ENCODE measurements around the gene PPTC7. TPM values are rescaled to one million over a fixed set of nuclear protein-coding genes. Genes with fewer than 3 reads are reported as not detected.
A peak's percentile ranks its signal among the peaks of the same experiment; 100 is the strongest.
"Not testable (repeated sequence)": the region's sequence is repeated elsewhere in the genome, so short reads cannot be mapped to it uniquely, and the experiment has no call there.

The PPTC7 gene
- total and polyA plus RNA-seq, 2 of the 13 experiments (the other 11 are each of a cell fraction or from before 2014, with no cell fraction given) = 4.8 to 12.3 TPM

- TF ChIP-seq, protein P1, sequence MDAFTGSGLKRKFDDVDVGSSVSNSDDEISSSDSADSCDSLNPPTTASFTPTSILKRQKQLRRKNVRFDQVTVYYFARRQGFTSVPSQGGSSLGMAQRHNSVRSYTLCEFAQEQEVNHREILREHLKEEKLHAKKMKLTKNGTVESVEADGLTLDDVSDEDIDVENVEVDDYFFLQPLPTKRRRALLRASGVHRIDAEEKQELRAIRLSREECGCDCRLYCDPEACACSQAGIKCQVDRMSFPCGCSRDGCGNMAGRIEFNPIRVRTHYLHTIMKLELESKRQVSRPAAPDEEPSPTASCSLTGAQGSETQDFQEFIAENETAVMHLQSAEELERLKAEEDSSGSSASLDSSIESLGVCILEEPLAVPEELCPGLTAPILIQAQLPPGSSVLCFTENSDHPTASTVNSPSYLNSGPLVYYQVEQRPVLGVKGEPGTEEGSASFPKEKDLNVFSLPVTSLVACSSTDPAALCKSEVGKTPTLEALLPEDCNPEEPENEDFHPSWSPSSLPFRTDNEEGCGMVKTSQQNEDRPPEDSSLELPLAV (CRISPR knock-in tag; conservative IDR thresholded peaks at IDR 0.05; ENCODE audit: low read depth) = no peak
These were observed 7.8 kb downstream of the PPTC7 start (continued) for GRCh38 chr12:110575326-110575725.

DNA sequence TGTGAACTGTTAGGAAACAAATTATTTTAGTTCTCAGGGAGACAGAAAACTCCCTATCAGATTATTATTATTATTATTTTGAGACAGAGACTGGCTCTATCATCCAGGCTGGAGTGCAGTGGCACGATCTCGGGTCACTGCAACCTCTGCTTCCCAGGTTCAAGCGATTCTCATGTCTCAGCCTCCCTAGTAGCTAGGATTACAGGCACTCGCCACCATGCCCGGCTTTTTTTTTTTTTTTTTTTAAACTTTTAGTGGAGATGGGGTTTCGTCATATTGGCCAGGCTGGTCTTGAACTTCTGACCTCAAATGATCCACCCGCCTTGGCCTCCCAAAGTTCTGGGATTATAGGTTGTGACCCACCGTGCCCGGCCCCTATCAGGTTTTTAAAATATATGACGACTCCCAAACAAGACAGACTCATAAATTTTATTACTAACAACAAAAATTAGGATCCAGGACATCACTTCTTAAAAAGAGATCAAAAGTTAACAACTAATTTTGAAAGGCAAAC lies 8.3 kb downstream of the PPTC7 start:
- H3K27me3 ChIP-seq (ENCODE audit: control insufficient read depth in 1 of 2, insufficient read depth in 2 of 2, low read length in 2 of 2); BruUV-seq (replicated peaks); H3K36me3 ChIP-seq (replicated peaks in 1 of 2; ENCODE audit: control insufficient read depth in 1 of 2, insufficient read depth in 2 of 2, low read length in 2 of 2); FAIRE-seq; ATAC-seq; DNase-seq (ENCODE audit: low spot score); H2AFZ ChIP-seq (ENCODE audit: low read length); CTCF ChIA-PET (ENCODE audit: low intra/inter-chr PET ratio, low total read pairs): not testable (repeated sequence)
- in situ Hi-C loops (cut with HindIII; ENCODE audit: extremely low pct_ligation_motif_present, low pct_unique_long_range_greater_than_20kb) (loop anchor here (25.0 kb wide), 1 partner anchor 462 kb away; the partner anchor contains the start of gene IFT81), intact Hi-C loops (cut with micrococcal nuclease; ENCODE audit: unreplicated experiment) (loop anchor here (1.0 kb wide), 1 partner anchor 17 kb away; no protein-coding TSS in a partner anchor)
- Histone ChIP-seq H3K9ac (ENCODE audit: insufficient read depth, low read depth, low read length) (peak overlapping the region; percentile 2; the same call in 1 of the 2 replicates), H3K27ac (ENCODE audit: extremely low read length, insufficient read depth, low read length) (peak overlapping the region; percentile 73), H3K9me3 (ENCODE audit: low read length) (peaks cover 13% of the 10 kb centered on the region), H3K4me1 (ENCODE audit: insufficient read depth, low read length) (peaks cover 60% of the 10 kb centered on the region), H3K4me2 (ENCODE audit: low read depth, low read length) (peak overlapping the region; percentile 62), H4K20me1 (ENCODE audit: insufficient read depth, low read length) (peaks cover 11% of the 10 kb centered on the region), H3K4me3 (replicated peaks in 1 of 3; ENCODE audit: insufficient read depth in 1 of 3, low read depth in 2 of 3, low read length in 3 of 3) (peak overlapping the region in 1 of 3 experiments; percentile 40; a peak in 2 of 6 replicates), H3K79me2 (ENCODE audit: insufficient read depth, low read length) (peaks cover 75% of the 10 kb centered on the region)
- TF ChIP-seq ZNF460 (CRISPR knock-in tag; IDR thresholded peaks at IDR 0.05; ENCODE audit: borderline replicate concordance) = peak; percentile 71
- 19% methylated on average over 10 of the region's 10 CpGs for WGBS (ENCODE audit: low lambda C conversion rate)
- POLR2A ChIA-PET = interaction anchor here (0.6 to 2.5 kb wide), 8 partner anchors 8 to 144 kb away, joined by 3 to 23 read pairs (median 9); partner anchors contain the start of genes ARPC3, FAM216A and GPN3

DNA sequence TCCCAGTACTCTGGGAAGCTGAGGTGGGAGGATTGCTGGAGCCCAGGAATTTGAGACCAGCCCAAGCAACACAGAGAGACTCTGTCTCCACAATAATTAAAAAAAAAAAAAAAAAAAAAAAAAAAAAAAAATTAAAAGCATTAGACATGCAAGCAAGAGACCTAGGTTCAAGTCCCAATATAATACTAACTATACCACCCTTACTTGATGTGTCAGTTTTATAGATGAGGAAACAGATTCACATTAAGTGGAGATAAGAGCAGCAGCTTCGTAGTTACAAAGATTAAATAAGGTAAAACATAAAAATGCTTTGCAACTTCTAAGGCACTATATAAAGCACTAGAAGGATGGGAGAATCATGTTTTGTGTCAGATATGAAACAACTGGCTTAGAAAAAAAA lies 9.1 kb downstream of the PPTC7 start:
- ATAC-seq = no peak
- Histone ChIP-seq H3K36me3 (replicated peaks in 1 of 2; ENCODE audit: control insufficient read depth in 1 of 2, insufficient read depth in 2 of 2, low read length in 2 of 2) (no peaks in the 10 kb centered on the region), H2AFZ (ENCODE audit: low read length) (no peak overlapping the region), H4K20me1 (ENCODE audit: insufficient read depth, low read length) (peaks cover 9% of the 10 kb centered on the region), H3K27ac (ENCODE audit: extremely low read length, insufficient read depth, low read length) (peak overlapping the region; percentile 73), H3K4me3 (replicated peaks in 1 of 3; ENCODE audit: insufficient read depth in 1 of 3, low read depth in 2 of 3, low read length in 3 of 3) (no peak overlapping the region), H3K9me3 (ENCODE audit: low read length) (peaks cover 13% of the 10 kb centered on the region), H3K79me2 (ENCODE audit: insufficient read depth, low read length) (peaks cover 75% of the 10 kb centered on the region), H3K4me2 (ENCODE audit: low read depth, low read length) (no peak overlapping the region), H3K27me3 (ENCODE audit: control insufficient read depth in 1 of 2, insufficient read depth in 2 of 2, low read length in 2 of 2) (no peaks in the 10 kb centered on the region), H3K9ac (ENCODE audit: insufficient read depth, low read depth, low read length) (no peak overlapping the region), H3K4me1 (ENCODE audit: insufficient read depth, low read length) (peaks cover 59% of the 10 kb centered on the region)
- no peak for FAIRE-seq
- ChIA-PET POLR2A (interaction anchor here (1.9 to 2.5 kb wide), 3 partner anchors 11 to 105 kb away, joined by 9 to 15 read pairs (median 11); partner anchors contain the start of genes FAM216A and GPN3), CTCF (ENCODE audit: low intra/inter-chr PET ratio, low total read pairs) (no interaction called here)
- intact Hi-C loops (cut with micrococcal nuclease; ENCODE audit: unreplicated experiment) (no loop called here), in situ Hi-C loops (cut with HindIII; ENCODE audit: extremely low pct_ligation_motif_present, low pct_unique_long_range_greater_than_20kb) (no loop called here)
- WGBS (ENCODE audit: low lambda C conversion rate) = 94% methylated on average over 1 of the region's 1 CpG
- no peak for DNase-seq (ENCODE audit: low spot score)
- BruUV-seq (replicated peaks) = no TSS peak
- TF ChIP-seq RXRB (CRISPR knock-in tag; IDR thresholded peaks at IDR 0.05; ENCODE audit: borderline replicate concordance) (no peak), NCOR1 (IDR thresholded peaks at IDR 0.05; ENCODE audit: borderline replicate concordance, low read length) (no peak)

DNA sequence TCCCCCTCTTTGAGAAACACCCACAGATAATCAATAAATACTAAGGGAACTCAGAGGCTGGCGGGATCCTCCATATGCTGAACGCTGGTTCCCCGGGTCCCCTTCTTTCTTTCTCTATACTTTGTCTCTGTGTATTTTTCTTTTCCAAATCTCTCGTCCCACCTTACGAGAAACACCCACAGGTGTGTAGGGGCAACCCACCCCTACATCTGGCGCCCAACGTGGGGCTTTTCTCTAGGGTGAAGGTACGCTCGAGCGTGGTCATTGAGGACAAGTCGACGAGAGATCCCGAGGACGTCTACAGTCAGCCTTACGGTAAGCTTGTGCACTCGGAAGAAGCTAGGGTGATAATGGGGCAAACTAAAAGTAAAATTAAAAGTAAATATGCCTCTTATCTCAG lies 12.3 kb downstream of the PPTC7 start:
- H3K9me3 ChIP-seq (ENCODE audit: low read length) = peaks cover 13% of the 10 kb centered on the region
- 94% methylated on average over 16 of the region's 16 CpGs for WGBS (ENCODE audit: low lambda C conversion rate)
- H3K27ac ChIP-seq (ENCODE audit: extremely low read length, insufficient read depth, low read length); H4K20me1 ChIP-seq (ENCODE audit: insufficient read depth, low read length); FAIRE-seq; POLR2A ChIA-PET; ATAC-seq; H3K4me2 ChIP-seq (ENCODE audit: low read depth, low read length); H3K4me3 ChIP-seq (replicated peaks in 1 of 3; ENCODE audit: insufficient read depth in 1 of 3, low read depth in 2 of 3, low read length in 3 of 3); H3K9ac ChIP-seq (ENCODE audit: insufficient read depth, low read depth, low read length); intact Hi-C loops (cut with micrococcal nuclease; ENCODE audit: unreplicated experiment); BruUV-seq (replicated peaks); H2AFZ ChIP-seq (ENCODE audit: low read length); H3K36me3 ChIP-seq (replicated peaks in 1 of 2; ENCODE audit: control insufficient read depth in 1 of 2, insufficient read depth in 2 of 2, low read length in 2 of 2); CTCF ChIA-PET (ENCODE audit: low intra/inter-chr PET ratio, low total read pairs); DNase-seq (ENCODE audit: low spot score); H3K27me3 ChIP-seq (ENCODE audit: control insufficient read depth in 1 of 2, insufficient read depth in 2 of 2, low read length in 2 of 2); in situ Hi-C loops (cut with HindIII; ENCODE audit: extremely low pct_ligation_motif_present, low pct_unique_long_range_greater_than_20kb): not testable (repeated sequence)
- peaks cover 58% of the 10 kb centered on the region for H3K4me1 ChIP-seq (ENCODE audit: insufficient read depth, low read length)
- peaks cover 70% of the 10 kb centered on the region for H3K79me2 ChIP-seq (ENCODE audit: insufficient read depth, low read length)
